Measurements from ENCODE around the gene KLHL14.

KLHL14 gene

DNA sequence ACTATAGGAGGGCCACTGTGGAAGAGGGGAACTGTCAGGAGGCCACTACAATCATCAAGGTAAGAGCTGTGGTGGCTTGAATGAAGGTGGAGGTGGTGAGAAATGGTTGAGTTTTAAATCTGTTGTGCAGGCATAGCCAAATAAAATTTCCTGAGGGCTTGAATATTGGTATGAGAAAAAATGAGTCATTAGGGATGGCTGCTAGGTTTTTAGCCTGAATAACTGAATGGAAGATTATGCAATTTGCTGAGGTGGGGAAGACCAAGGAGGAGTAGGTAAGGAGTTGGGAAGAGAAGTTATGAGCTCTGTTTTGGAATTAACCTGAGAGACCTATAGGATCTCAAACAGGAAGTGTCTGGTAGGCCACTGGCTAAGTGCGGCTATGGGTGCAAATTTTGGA, 84.0 kb downstream of the KLHL14 start:
- TF ChIP-seq, protein P1, sequence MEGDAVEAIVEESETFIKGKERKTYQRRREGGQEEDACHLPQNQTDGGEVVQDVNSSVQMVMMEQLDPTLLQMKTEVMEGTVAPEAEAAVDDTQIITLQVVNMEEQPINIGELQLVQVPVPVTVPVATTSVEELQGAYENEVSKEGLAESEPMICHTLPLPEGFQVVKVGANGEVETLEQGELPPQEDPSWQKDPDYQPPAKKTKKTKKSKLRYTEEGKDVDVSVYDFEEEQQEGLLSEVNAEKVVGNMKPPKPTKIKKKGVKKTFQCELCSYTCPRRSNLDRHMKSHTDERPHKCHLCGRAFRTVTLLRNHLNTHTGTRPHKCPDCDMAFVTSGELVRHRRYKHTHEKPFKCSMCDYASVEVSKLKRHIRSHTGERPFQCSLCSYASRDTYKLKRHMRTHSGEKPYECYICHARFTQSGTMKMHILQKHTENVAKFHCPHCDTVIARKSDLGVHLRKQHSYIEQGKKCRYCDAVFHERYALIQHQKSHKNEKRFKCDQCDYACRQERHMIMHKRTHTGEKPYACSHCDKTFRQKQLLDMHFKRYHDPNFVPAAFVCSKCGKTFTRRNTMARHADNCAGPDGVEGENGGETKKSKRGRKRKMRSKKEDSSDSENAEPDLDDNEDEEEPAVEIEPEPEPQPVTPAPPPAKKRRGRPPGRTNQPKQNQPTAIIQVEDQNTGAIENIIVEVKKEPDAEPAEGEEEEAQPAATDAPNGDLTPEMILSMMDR (IDR thresholded peaks at IDR 0.05): no peak

DNA sequence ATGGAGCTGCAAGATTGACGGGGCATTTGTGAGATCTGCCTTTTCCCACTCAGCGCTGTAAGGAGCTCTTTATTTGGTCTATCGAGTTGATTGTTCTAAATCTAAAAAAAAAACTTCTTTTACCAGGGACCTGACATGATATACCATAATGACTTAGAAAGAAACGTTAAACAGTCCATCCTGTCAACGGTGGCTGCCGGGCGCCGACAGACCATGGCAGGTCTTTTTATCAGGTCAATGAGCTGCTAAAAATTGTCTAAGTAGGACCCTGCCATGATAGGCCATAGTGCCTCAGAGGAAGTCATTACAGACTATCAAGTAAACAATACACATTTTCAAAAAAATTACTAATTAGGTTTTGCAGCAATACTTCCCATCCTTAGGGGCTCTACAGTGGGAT, 87.9 kb downstream of the KLHL14 start:
- TF ChIP-seq, protein P1 (IDR thresholded peaks at IDR 0.05): no peak

DNA sequence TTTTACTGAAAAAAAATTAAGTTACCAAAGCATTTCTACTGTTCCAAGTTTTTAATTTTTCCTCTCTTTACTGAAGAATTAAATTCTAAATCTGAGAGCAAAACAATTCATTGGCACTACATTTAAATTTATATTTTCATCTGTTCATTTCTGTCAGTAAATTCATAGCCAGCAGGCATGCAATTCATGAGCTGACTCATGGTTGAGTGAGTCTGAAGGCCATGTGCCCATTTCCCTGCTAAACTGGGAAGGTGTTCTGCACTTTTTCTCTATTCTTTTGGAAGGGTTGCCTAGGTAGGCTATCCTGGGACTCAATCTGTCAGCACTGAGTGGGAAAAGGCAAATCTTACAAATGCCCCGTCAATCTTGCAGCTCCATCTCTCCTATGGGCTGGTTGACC, 88.7 kb downstream of the KLHL14 start:
- TF ChIP-seq, protein P1 (IDR thresholded peaks at IDR 0.05): no peak

DNA sequence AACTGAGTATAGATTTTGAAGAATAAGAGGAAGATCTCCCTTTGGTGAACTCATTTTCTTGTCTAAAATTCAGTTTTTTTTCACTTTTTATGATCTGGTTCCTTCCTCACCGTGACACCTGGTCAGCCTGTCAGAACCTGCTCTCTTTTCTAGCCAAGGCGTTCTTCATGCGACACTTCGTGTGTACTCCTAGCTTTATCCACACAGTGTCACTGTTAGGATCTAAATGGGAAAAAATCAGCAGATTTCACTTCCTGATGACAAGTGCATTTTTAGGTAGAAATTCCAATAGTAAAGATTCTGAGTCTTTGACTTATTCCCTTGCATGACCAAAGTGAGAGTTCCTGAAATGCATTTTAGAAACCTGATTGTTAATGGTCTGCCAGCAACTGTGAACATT, 89.8 kb downstream of the KLHL14 start:
- TF ChIP-seq, protein P1 (IDR thresholded peaks at IDR 0.05): no peak; the same call in 1 of the 2 replicates

DNA sequence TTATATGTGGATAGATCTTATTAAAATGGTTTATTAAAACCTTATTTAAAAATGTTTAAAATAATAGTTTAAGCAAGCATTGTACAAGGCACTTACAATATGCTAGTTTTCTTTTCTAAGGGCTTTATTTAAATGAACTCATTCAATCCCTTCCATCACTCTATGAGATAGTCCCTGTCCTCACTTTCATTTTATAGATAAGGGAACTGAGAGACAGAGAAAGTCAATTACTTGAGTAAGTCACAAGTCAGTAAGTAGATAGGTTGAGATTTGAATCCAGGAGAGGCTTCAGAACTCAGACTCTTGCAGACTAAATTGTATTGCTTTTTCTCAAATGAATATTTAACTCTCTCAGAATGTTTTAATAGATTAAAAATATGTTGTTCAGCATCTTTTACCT, 95.2 kb downstream of the KLHL14 start:
- TF ChIP-seq, protein P1 (IDR thresholded peaks at IDR 0.05): no peak

DNA sequence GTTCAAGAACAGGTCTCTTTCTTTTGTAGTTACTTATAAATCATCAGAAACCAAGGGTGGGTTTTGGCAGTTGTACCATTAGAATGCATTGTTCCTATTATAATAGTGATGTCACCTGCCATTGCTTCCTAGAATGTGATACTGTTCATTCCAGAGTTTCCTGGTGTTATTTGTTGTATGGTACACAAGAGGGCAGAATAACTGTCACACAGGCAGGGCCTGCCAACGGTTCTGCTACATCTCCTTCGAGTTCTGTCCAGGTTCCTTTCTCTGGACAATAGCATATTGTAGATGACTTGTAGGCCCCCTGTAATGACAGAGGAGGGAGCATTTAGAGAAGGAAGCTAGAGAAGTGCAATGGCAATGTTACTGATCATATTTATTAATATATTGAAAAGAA, 98.3 kb downstream of the KLHL14 start:
- TF ChIP-seq, protein P1 (IDR thresholded peaks at IDR 0.05): peak; percentile 31; the same call in 1 of the 2 replicates

DNA sequence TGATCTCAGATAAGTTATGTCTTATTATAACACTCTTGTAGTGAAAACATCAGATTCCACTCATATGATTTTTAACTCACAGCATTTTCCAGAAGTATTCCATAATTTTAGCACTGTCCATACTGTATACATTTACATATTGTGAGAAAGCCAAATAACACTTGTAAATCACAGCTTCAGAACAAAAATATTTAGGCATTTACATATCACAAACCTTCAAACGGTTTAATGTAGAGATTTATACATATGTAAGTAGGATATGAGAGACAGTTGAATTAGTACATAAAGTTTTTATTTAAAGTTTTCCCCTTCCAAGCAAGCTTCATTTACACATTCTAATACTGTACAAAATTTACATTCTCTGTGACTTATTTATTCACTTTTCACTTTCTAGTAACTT, 100.4 kb downstream of the KLHL14 start:
- TF ChIP-seq, protein P1 (IDR thresholded peaks at IDR 0.05): no peak

DNA sequence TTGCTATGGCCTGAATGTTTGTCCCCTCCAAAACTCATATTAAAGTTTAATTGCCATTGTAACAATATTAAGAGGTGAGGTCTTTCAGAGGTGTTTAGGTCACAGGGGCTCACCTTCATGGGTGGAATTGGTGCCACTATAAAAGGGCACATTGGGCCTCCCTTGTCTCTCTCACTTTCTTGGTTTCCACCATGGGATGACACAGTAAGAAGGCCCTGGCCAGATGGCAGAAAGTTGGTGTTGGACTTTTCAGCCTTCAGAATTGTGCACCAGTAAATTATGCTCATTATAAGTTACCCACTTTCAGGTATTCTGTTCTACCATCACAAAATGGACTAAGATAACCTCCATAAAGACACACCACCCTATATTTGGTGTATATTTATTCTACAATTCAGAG, 102.1 kb downstream of the KLHL14 start:
- TF ChIP-seq, protein P1 (IDR thresholded peaks at IDR 0.05): no peak

Data from LNCAP (cell line).